ENCODE measurements around the gene MXD1.

- TF ChIP-seq CTCF (IDR thresholded peaks at IDR 0.05) (no peak), POLR2A (IDR thresholded peaks at IDR 0.05) (no peak)
Observed at GRCh38 chr2:69945441-69945840, 30.5 kb downstream of the MXD1 start.
